HEK293T (cell line): ENCODE measurements around the gene NUDT14.

Experiments used
- CTBP1 ChIP-seq: fragments of 450-650 bp; IDR thresholded peaks from 2 replicates; pipeline ENCODE4 v1.6.1; 2016; ENCODE audit warnings: borderline replicate concordance
- ELF4 ChIP-seq: fragments of 450-650 bp; IDR thresholded peaks from 2 replicates; pipeline ENCODE4 v1.6.1; 2017; ENCODE audit warnings: antibody characterized with exemption
- HDGF ChIP-seq: fragments of 450-650 bp; IDR thresholded peaks from 2 replicates; pipeline ENCODE4 v1.6.1; 2017; ENCODE audit warnings: antibody characterized with exemption, borderline replicate concordance
- LEF1 ChIP-seq: fragments of 450-650 bp; IDR thresholded peaks from 2 replicates; pipeline ENCODE4 v1.6.1; 2017; ENCODE audit warnings: mild to moderate bottlenecking, borderline replicate concordance
- NFRKB ChIP-seq: fragments of 450-650 bp; IDR thresholded peaks from 2 replicates; pipeline ENCODE4 v1.6.1; 2016; ENCODE audit warnings: mild to moderate bottlenecking, moderate library complexity
- SP1 ChIP-seq: fragments of 450-650 bp; IDR thresholded peaks from 2 replicates; pipeline ENCODE4 v1.6.1; 2017
- SUZ12 ChIP-seq: fragments of 450-650 bp; IDR thresholded peaks from 2 replicates; pipeline ENCODE4 v1.6.1; 2016; ENCODE audit warnings: mild to moderate bottlenecking
- TARDBP ChIP-seq: fragments of 450-650 bp; IDR thresholded peaks from 2 replicates; pipeline ENCODE4 v1.6.1; 2016

DNA sequence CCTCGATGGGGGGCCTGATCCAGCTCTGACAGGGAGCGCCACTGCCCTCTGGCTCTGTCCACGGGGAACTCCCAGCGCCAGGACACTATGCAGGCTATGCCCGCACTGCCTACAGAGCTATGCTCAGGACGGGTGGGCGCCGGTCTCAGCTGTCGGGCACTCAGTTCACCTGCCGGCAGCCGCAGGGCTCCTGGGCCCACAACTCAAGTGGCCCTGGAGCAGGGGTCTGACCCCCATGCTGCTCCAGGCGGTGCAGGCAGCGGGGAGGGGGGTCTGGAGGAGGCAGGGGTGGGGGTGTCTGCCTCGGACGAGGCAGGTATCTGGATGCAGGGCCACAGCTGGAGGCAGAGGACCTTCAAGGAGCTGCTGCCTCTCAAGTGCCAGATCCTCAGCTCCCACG lies 28.5 kb upstream of the NUDT14 start:
- TF ChIP-seq CTBP1, result no peak
- TF ChIP-seq NFRKB, result no peak
- no peak for TF ChIP-seq ELF4
- no peak for TF ChIP-seq SP1
- no peak for TF ChIP-seq HDGF
- no peak for TF ChIP-seq SUZ12
- no peak for TF ChIP-seq LEF1
- no peak for TF ChIP-seq TARDBP
